Neural progenitor cell (in vitro differentiated cells): ENCODE results near the gene MAST3. TPM values are rescaled to one million over a fixed set of nuclear protein-coding genes. Genes with fewer than 3 reads are reported as not detected.

Experiments
- DNase-seq: peaks from one replicate; pipeline ENCODE4 v3.0.0-alpha.2; 2016; ENCODE audit warnings: low spot score
- H2AFZ ChIP-seq: fragments of 200-600 bp; sonication (generic); replicated peaks from 2 replicates; pipeline ENCODE4 v1.6.1; 2016; ENCODE audit warnings: antibody characterized with exemption
- H3F3A ChIP-seq: fragments of 200-600 bp; sonication (generic); 2 replicates; pipeline ENCODE4 v1.6.1; 2016; ENCODE audit warnings: antibody characterized with exemption, low read depth
- H3K27ac ChIP-seq: fragments of 200-600 bp; sonication (generic); 2 replicates; pipeline ENCODE4 v1.5.1; 2016; ENCODE audit warnings: mild to moderate bottlenecking
- H3K27me3 ChIP-seq: fragments of 200-600 bp; sonication (generic); 2 replicates; pipeline ENCODE4 v1.6.1; 2016; ENCODE audit warnings: mild to moderate bottlenecking, moderate library complexity
- H3K36me3 ChIP-seq: fragments of 200-600 bp; sonication (generic); 2 replicates; pipeline ENCODE4 v1.5.1; 2016
- H3K4me1 ChIP-seq: fragments of 200-600 bp; sonication (generic); 2 replicates; pipeline ENCODE4 v1.6.1; 2016; ENCODE audit warnings: mixed run types
- H3K4me2 ChIP-seq: fragments of 200-600 bp; sonication (generic); 2 replicates; pipeline ENCODE4 v1.6.1; 2016
- H3K4me3 ChIP-seq: fragments of 200-600 bp; sonication (generic); 2 replicates; pipeline ENCODE4 v1.5.1; 2016
- H3K79me2 ChIP-seq: fragments of 200-600 bp; sonication (generic); 2 replicates; pipeline ENCODE4 v1.6.1; 2016; ENCODE audit warnings: low read depth
- H3K9ac ChIP-seq: fragments of 200-600 bp; sonication (generic); 2 replicates; pipeline ENCODE4 v1.6.1; 2016
- H3K9me3 ChIP-seq: fragments of 200-600 bp; sonication (generic); 2 replicates; pipeline ENCODE4 v1.5.1; 2016; ENCODE audit warnings: low read depth
- H4K20me1 ChIP-seq: fragments of 200-600 bp; sonication (generic); 2 replicates; pipeline ENCODE4 v1.6.1; 2016; ENCODE audit warnings: low read depth
- H3K27ac Mint-ChIP-seq: 3 replicates; pipeline ENCODE4 v1.8.0; 2021; ENCODE audit warnings: mixed read lengths
- H3K27me3 Mint-ChIP-seq: 2 replicates; pipeline ENCODE4 v1.8.0; 2022; ENCODE audit warnings: low read depth, mild to moderate bottlenecking, inconsistent platforms, moderate library complexity, mixed read lengths; ENCODE audit not compliant: insufficient read depth
- H3K36me3 Mint-ChIP-seq: 3 replicates; pipeline ENCODE4 v1.8.0; 2021; ENCODE audit warnings: mixed read lengths
- H3K4me1 Mint-ChIP-seq: 3 replicates; pipeline ENCODE4 v1.8.0; 2021; ENCODE audit warnings: mixed read lengths
- H3K4me3 Mint-ChIP-seq: 3 replicates; pipeline ENCODE4 v1.8.0; 2021; ENCODE audit warnings: mild to moderate bottlenecking, moderate library complexity, mixed read lengths
- H3K9me3 Mint-ChIP-seq: 3 replicates; pipeline ENCODE4 v1.8.0; 2020; ENCODE audit warnings: mixed read lengths
- EZH2 ChIP-seq: fragments of 200-600 bp; sonication (generic); IDR thresholded peaks from 2 replicates; pipeline ENCODE4 v1.6.1; 2017; ENCODE audit warnings: antibody characterized with exemption, mild to moderate bottlenecking, moderate library complexity
- EZH2phosphoT487 ChIP-seq: fragments of 200-600 bp; sonication (generic); IDR thresholded peaks from 2 replicates; pipeline ENCODE4 v1.6.1; 2017; ENCODE audit warnings: antibody characterized with exemption
- total RNA-seq: library from RNA; depleted of rRNA; stranded (reverse); fragments of >200 nt; gene quantifications from 2 replicates; pipeline ENCODE4 v1.2.3, GENCODE V29; 2015; ENCODE audit warnings: low replicate concordance
- TF ChIP-seq, protein P1 (sequence below): fragments of 200-600 bp; sonication (generic); IDR thresholded peaks from 2 replicates; pipeline ENCODE4 v1.5.1; 2017; ENCODE audit warnings: antibody characterized with exemption, mild to moderate bottlenecking

Gene MAST3
- total RNA-seq, 1 donor from 2014 or later: 2.1 TPM

DNA sequence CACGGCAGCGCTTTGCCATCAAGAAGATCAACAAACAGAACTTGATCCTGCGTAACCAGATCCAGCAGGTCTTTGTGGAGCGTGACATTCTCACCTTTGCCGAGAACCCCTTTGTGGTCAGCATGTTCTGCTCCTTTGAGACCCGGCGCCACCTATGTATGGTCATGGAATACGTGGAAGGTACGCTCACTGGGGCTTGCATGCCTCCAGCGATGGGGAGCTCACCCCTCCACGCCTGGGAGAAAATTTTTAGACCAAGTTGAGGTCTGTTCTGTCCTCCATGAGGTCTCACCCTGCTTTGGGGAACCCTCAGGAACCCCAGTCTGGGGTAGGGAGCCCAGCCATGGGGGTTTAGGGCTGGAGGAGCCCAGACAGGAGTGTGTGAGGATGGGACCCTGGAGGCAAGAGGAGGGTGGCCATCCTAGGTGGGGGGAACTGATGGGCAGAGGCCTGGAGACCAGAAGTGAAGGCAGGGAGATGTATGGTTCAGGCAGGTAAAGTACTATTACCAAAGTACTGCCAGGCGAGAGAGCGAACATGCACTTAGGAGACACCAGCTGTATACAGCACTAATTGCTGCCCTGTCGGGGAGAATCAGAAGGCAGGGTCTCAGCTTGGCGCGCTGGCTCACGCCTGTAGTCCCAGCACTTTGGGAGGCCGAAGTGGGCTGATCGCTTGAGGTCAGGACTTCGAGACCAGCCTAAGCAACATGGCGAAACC lies 33.1 kb downstream of the MAST3 start:
- H3K4me1 Mint-ChIP-seq: no peaks in the 10 kb centered on the region
- Histone ChIP-seq H3K4me1 (no peaks in the 10 kb centered on the region), H3K36me3 (no peaks in the 10 kb centered on the region), H2AFZ (no peak overlapping the region), H4K20me1 (no peaks in the 10 kb centered on the region), H3K79me2 (no peaks in the 10 kb centered on the region), H3K27ac (no peak overlapping the region), H3K9ac (no peak overlapping the region), H3K4me2 (no peak overlapping the region), H3K4me3 (no peak overlapping the region), H3K27me3 (no peaks in the 10 kb centered on the region), H3F3A (no peaks in the 10 kb centered on the region), H3K9me3 (no peaks in the 10 kb centered on the region)
- H3K36me3 Mint-ChIP-seq: peaks cover 16% of the 10 kb centered on the region
- DNase-seq: no peak
- TF ChIP-seq, protein P1, sequence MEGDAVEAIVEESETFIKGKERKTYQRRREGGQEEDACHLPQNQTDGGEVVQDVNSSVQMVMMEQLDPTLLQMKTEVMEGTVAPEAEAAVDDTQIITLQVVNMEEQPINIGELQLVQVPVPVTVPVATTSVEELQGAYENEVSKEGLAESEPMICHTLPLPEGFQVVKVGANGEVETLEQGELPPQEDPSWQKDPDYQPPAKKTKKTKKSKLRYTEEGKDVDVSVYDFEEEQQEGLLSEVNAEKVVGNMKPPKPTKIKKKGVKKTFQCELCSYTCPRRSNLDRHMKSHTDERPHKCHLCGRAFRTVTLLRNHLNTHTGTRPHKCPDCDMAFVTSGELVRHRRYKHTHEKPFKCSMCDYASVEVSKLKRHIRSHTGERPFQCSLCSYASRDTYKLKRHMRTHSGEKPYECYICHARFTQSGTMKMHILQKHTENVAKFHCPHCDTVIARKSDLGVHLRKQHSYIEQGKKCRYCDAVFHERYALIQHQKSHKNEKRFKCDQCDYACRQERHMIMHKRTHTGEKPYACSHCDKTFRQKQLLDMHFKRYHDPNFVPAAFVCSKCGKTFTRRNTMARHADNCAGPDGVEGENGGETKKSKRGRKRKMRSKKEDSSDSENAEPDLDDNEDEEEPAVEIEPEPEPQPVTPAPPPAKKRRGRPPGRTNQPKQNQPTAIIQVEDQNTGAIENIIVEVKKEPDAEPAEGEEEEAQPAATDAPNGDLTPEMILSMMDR: no peak
- TF ChIP-seq EZH2phosphoT487: no peak
- TF ChIP-seq EZH2: no peak
- H3K4me3 Mint-ChIP-seq: no peak overlapping the region
- no peaks in the 10 kb centered on the region for H3K27me3 Mint-ChIP-seq
- H3K9me3 Mint-ChIP-seq: no peaks in the 10 kb centered on the region
- no peak overlapping the region for H3K27ac Mint-ChIP-seq

DNA sequence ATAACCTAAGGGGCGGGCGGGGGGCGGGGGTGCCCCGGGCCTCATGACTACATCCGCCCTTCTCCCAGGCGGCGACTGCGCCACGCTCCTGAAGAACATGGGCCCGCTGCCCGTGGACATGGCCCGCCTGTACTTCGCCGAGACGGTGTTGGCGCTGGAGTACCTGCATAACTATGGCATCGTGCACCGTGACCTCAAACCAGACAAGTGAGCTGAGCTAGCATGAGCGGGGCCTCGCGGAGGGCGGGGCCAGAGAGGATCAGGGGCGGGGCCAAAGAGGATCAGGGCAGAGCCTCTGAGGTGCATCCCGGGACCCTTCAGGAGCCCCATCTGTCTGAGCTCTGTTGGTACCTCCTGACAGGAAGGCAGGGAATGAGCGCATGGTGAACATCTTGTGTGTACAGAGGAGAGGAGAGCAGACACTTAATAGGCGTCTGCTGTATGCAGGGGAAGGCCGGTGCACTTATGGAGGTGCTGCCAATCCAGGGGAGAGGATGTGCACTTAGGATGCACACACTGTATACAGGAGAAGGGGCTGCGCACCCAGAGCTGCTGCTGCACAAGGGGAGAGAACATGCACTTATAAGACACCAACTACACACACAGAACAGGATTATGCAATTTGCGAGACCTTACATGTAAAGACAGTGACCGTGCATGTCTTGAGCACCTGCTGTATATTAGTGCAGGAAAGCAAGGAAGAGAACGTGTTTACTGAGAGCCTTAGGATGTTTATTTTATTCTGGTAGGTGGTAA lies 34.4 kb downstream of the MAST3 start:
- H3K4me2 ChIP-seq: no peak overlapping the region
- Mint-ChIP-seq H3K27me3 (peaks cover 3% of the 10 kb centered on the region), H3K36me3 (peaks cover 13% of the 10 kb centered on the region), H3K4me3 (no peak overlapping the region), H3K9me3 (no peaks in the 10 kb centered on the region), H3K4me1 (no peaks in the 10 kb centered on the region), H3K27ac (no peak overlapping the region)
- H3K4me3 ChIP-seq: no peak overlapping the region
- no peak overlapping the region for H3K9ac ChIP-seq
- no peak overlapping the region for H2AFZ ChIP-seq
- H3K27ac ChIP-seq: no peak overlapping the region
- no peaks in the 10 kb centered on the region for H3F3A ChIP-seq
- H4K20me1 ChIP-seq: no peaks in the 10 kb centered on the region
- H3K9me3 ChIP-seq: no peaks in the 10 kb centered on the region
- H3K4me1 ChIP-seq: no peaks in the 10 kb centered on the region
- DNase-seq: peak; percentile 36
- TF ChIP-seq, protein P1: no peak
- TF ChIP-seq EZH2phosphoT487: no peak
- no peak for TF ChIP-seq EZH2
- no peaks in the 10 kb centered on the region for H3K36me3 ChIP-seq
- no peaks in the 10 kb centered on the region for H3K79me2 ChIP-seq
- H3K27me3 ChIP-seq: no peaks in the 10 kb centered on the region

DNA sequence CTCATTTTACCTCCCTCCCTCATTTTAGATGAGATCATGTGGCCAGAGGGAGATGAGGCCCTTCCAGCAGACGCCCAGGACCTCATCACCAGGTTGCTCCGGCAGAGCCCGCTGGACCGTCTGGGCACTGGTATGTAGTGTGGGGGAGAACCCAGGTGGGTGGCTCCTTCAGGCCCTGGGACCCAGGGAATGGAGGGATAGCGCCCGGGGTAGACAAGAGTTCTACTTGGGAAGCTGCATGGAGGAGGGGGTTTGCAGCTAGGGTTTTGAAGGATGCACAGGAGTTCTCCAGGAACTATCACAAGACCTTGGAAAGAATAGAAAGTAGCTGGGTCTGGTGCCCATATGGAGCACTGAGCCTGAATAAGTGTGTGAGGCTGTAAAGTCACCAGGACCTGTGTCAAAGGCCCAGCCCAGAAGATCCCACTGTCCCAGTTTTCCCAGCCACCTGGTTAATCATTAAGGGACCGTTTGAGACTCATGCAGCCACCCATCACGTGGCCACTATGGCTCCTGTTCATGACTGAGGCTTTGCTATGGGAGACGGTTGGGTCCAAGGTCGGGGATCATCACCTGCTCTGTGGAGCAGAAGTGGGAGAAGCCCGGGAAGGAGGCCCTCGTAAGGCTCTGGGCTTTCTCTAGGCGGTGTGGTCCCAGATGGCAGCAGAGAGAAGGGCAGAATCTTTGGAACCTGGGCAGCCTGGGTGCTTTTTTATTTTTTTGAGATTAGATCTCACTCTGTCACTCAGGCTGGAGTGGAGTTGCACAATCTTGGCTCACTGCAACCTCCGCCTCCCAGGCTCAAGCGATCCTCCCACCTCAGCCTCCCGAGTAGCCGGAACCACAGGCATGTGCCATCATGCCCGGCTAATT lies 38.4 kb downstream of the MAST3 start:
- Mint-ChIP-seq H3K9me3 (no peaks in the 10 kb centered on the region), H3K27me3 (peaks cover 3% of the 10 kb centered on the region), H3K4me1 (no peaks in the 10 kb centered on the region), H3K36me3 (peaks cover 17% of the 10 kb centered on the region), H3K4me3 (no peak overlapping the region), H3K27ac (no peak overlapping the region)
- Histone ChIP-seq H3K9me3 (no peaks in the 10 kb centered on the region), H2AFZ (no peak overlapping the region), H3K9ac (no peak overlapping the region), H3F3A (no peaks in the 10 kb centered on the region), H4K20me1 (no peaks in the 10 kb centered on the region), H3K4me1 (no peaks in the 10 kb centered on the region), H3K36me3 (peaks cover 3% of the 10 kb centered on the region), H3K27ac (no peak overlapping the region), H3K79me2 (no peaks in the 10 kb centered on the region), H3K27me3 (no peaks in the 10 kb centered on the region), H3K4me3 (no peak overlapping the region), H3K4me2 (no peak overlapping the region)
- no peak for TF ChIP-seq EZH2phosphoT487
- no peak for TF ChIP-seq EZH2
- TF ChIP-seq, protein P1: no peak
- DNase-seq: no peak
